ENCODE results near the gene VLDLR. TPM values are rescaled to one million over a fixed set of nuclear protein-coding genes. Genes with fewer than 3 reads are reported as not detected.

VLDLR gene
- total RNA-seq, 1 experiment from 2014 or later, result 1.2 TPM

DNA sequence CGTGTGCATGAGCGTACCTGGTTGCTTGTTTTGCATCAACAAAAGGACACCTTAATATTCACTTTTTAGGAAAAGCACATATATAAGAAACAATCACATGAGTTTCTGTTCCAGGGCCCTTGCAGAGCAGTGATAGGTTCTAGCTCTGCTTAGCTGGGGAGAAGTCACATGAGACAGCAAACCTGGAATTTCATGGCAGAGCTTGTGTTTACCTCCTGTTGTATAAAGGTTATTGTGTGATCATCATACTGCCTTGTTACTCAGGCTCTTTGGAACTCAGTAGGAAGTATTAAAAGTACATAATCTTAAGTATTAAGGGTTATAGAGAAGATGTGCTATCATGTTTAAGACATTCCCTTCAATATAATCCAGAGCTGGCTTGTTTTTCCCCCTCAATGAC is 18.0 kb upstream of the VLDLR start:
- intact Hi-C loops (cut with micrococcal nuclease), result no loop called here
- Histone ChIP-seq H2AFZ (ENCODE audit: low read length) (no peak overlapping the region), H3K27me3 (ENCODE audit: low read length) (peaks cover 5% of the 10 kb centered on the region; the same call in 1 of the 2 replicates), H3F3A (ENCODE audit: low read length, unreplicated experiment) (no peaks in the 10 kb centered on the region), H3K79me2 (ENCODE audit: low read length) (no peaks in the 10 kb centered on the region), H3K4me1 (ENCODE audit: insufficient read depth, low read length) (no peaks in the 10 kb centered on the region), H3K4me3 (ENCODE audit: low read length) (no peak overlapping the region), H3K9me3 (ENCODE audit: low read length) (no peaks in the 10 kb centered on the region), H4K20me1 (ENCODE audit: low read length) (no peaks in the 10 kb centered on the region), H3K36me3 (ENCODE audit: low read depth, low read length) (no peaks in the 10 kb centered on the region), H3K9me2 (replicated peaks; ENCODE audit: low read length) (no peaks in the 10 kb centered on the region), H3K9ac (ENCODE audit: low read length) (no peak overlapping the region), H3K4me2 (ENCODE audit: low read length) (no peak overlapping the region), H3K27ac (ENCODE audit: low read length) (no peak overlapping the region)
- no peak for TF ChIP-seq EZH2 (IDR thresholded peaks at IDR 0.05; ENCODE audit: low read length, unreplicated experiment)
- no peak for TF ChIP-seq EZH2phosphoT487 (IDR thresholded peaks at IDR 0.05; ENCODE audit: borderline replicate concordance, low read length)
- TF ChIP-seq, protein P1, sequence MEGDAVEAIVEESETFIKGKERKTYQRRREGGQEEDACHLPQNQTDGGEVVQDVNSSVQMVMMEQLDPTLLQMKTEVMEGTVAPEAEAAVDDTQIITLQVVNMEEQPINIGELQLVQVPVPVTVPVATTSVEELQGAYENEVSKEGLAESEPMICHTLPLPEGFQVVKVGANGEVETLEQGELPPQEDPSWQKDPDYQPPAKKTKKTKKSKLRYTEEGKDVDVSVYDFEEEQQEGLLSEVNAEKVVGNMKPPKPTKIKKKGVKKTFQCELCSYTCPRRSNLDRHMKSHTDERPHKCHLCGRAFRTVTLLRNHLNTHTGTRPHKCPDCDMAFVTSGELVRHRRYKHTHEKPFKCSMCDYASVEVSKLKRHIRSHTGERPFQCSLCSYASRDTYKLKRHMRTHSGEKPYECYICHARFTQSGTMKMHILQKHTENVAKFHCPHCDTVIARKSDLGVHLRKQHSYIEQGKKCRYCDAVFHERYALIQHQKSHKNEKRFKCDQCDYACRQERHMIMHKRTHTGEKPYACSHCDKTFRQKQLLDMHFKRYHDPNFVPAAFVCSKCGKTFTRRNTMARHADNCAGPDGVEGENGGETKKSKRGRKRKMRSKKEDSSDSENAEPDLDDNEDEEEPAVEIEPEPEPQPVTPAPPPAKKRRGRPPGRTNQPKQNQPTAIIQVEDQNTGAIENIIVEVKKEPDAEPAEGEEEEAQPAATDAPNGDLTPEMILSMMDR (conservative IDR thresholded peaks at IDR 0.05; ENCODE audit: low read depth, low read length), result no peak
- POLR2A ChIA-PET (ENCODE audit: unreplicated experiment), result no interaction called here
- CTCF ChIA-PET, result no interaction called here
- no TSS peak for BruUV-seq (replicated peaks)
- DNase-seq (no peak), ATAC-seq (no peak)

DNA sequence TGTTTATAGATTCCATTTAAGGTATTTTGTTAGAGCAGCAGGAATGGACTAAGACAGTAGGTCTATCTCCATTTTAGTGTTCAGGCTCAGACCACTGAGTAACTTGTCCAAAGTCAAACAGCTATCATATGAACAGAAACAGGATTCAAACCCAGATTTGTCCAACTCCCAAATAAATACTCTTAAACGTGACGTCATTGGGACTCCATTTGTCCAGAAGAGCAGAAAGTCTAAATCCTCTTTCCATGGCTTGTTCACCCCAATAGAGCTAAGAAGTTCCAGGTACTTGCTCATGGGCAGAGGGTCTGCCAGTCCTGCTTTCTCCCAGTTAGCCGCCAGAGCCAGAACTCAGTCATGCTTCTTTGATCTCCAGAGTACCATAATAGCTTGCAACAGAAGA is 16.3 kb upstream of the VLDLR start:
- no TSS peak for BruUV-seq (replicated peaks)
- intact Hi-C loops (cut with micrococcal nuclease), result no loop called here
- no peaks in the 10 kb centered on the region for H3F3A ChIP-seq (ENCODE audit: low read length, unreplicated experiment)

DNA sequence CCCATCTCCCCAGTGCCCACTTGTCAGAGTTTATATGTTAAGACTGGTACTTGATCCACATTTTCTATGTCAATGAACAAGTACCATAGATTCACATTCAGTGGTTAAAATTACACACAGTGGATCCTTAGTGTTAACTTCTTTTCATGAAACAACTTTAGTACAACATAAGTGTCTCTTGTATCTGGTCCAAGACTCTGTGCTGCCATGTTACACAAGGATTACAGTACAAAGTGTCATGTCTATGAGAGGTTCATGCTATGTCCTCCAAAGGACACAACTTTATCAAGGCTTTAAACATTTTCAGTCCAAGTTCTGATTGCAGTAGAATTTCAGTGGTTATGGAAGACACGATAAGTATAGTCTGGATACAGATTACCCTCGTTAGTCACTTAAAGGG is 13.3 kb upstream of the VLDLR start:
- TF ChIP-seq EZH2phosphoT487 (IDR thresholded peaks at IDR 0.05; ENCODE audit: borderline replicate concordance, low read length), result no peak
- TF ChIP-seq, protein P1 (conservative IDR thresholded peaks at IDR 0.05; ENCODE audit: low read depth, low read length), result no peak
- no TSS peak for BruUV-seq (replicated peaks)
- H3K36me3 ChIP-seq (ENCODE audit: low read depth, low read length), result no peaks in the 10 kb centered on the region
- no peak overlapping the region for H3K4me2 ChIP-seq (ENCODE audit: low read length)
- no peak overlapping the region for H3K9ac ChIP-seq (ENCODE audit: low read length)
- H3K79me2 ChIP-seq (ENCODE audit: low read length), result no peaks in the 10 kb centered on the region
- H3K27me3 ChIP-seq (ENCODE audit: low read length), result peaks cover 28% of the 10 kb centered on the region
- no peaks in the 10 kb centered on the region for H3K9me3 ChIP-seq (ENCODE audit: low read length)
- no peak overlapping the region for H3K4me3 ChIP-seq (ENCODE audit: low read length)
- DNase-seq (no peak), ATAC-seq (no peak)
- H3K9me2 ChIP-seq (replicated peaks; ENCODE audit: low read length), result no peaks in the 10 kb centered on the region
- H3F3A ChIP-seq (ENCODE audit: low read length, unreplicated experiment), result no peaks in the 10 kb centered on the region
- no peak overlapping the region for H3K27ac ChIP-seq (ENCODE audit: low read length)
- H4K20me1 ChIP-seq (ENCODE audit: low read length), result no peaks in the 10 kb centered on the region
- POLR2A ChIA-PET (ENCODE audit: unreplicated experiment), result no interaction called here
- intact Hi-C loops (cut with micrococcal nuclease), result no loop called here
- CTCF ChIA-PET, result no interaction called here
- H3K4me1 ChIP-seq (ENCODE audit: insufficient read depth, low read length), result no peaks in the 10 kb centered on the region
- H2AFZ ChIP-seq (ENCODE audit: low read length), result no peak overlapping the region

More for the DNA sequence above, 16.3 kb upstream of the VLDLR start:
- Histone ChIP-seq H2AFZ (ENCODE audit: low read length) (no peak overlapping the region), H3K4me1 (ENCODE audit: insufficient read depth, low read length) (no peaks in the 10 kb centered on the region), H3K4me2 (ENCODE audit: low read length) (no peak overlapping the region), H3K27ac (ENCODE audit: low read length) (no peak overlapping the region), H3K9ac (ENCODE audit: low read length) (no peak overlapping the region), H3K9me2 (replicated peaks; ENCODE audit: low read length) (no peaks in the 10 kb centered on the region), H3K79me2 (ENCODE audit: low read length) (no peaks in the 10 kb centered on the region), H3K9me3 (ENCODE audit: low read length) (no peaks in the 10 kb centered on the region), H3K36me3 (ENCODE audit: low read depth, low read length) (no peaks in the 10 kb centered on the region), H3K27me3 (ENCODE audit: low read length) (peaks cover 8% of the 10 kb centered on the region), H3K4me3 (ENCODE audit: low read length) (no peak overlapping the region), H4K20me1 (ENCODE audit: low read length) (no peaks in the 10 kb centered on the region)
- ATAC-seq, result no peak
- CTCF ChIA-PET, result no interaction called here
- TF ChIP-seq EZH2phosphoT487 (IDR thresholded peaks at IDR 0.05; ENCODE audit: borderline replicate concordance, low read length) (no peak), EZH2 (IDR thresholded peaks at IDR 0.05; ENCODE audit: low read length, unreplicated experiment) (no peak)
- TF ChIP-seq, protein P1 (conservative IDR thresholded peaks at IDR 0.05; ENCODE audit: low read depth, low read length), result no peak
- no peak for DNase-seq
- POLR2A ChIA-PET (ENCODE audit: unreplicated experiment), result no interaction called here

Measured in PC-3 (cell line).